Measurements from ENCODE around the gene WDR5.
A peak's percentile ranks its signal among the peaks of the same experiment; 100 is the strongest.

Gene WDR5

DNA sequence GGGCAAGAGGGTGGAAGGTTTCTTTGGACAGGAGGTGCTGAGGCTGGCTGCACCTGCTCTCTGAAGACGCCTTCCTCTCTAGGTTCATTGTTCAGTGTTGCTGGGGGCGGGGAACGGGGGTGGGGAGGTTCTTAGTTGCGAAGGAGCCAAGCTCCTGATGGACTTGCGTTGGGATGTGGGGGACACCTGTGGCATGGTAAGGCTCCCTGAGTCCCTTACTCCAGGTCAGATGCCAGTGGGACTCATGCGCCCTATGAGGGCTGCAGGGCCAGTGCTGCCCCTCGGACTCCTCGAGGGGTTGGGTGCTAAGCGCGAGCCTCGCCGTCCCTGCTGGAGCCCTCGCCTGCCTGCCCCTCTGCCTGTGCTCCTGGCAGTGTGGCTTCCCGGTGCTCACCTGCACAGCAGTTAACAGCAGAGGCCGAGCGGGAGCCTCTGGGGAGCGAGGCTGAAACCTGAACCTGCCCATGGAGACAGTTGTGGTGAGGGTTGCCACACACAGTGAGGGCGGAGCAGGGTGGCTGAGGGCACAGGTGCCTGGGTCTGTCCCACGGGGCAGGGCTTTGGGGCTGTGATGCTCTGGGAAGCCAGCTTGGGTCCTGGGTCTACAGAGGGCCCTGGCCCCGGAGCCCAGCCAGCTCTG lies 23.0 kb downstream of the WDR5 start:
- DNase-seq (ENCODE audit: low read depth in 2 of 2): no peak

DNA sequence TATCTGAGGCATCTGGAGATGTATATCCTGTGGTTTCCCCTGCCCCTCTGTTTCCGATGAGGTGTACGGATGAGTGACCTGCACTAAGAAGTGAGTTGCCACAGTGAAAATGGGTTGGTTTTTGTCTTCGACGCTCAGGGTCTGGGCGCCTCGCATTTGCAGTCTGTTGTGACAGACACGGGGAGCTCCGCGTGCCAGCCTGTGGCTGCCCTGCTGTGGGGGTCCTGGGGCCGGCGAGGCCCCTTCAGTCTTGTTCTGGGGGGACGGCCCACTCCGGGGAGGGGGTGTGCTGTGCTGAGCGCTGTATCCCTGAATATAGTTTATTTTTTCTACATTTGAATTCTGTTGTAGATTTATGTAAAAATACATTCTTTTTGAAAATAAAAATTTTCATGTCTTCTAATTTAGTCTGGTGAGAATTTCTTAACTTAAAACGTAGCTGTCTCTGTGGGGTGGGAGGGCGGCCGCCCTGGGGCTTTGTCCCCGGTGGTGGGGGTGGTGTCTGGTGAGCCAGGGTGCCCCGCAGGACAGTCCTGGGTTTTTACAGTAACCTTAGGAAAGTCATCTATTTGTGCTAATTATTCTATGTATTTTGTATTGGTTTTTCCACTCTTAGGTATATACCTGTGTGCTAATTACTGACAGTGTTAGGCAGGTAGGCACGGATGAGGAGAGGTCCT lies 23.8 kb downstream of the WDR5 start:
- DNase-seq (ENCODE audit: low read depth in 2 of 2): no peak

DNA sequence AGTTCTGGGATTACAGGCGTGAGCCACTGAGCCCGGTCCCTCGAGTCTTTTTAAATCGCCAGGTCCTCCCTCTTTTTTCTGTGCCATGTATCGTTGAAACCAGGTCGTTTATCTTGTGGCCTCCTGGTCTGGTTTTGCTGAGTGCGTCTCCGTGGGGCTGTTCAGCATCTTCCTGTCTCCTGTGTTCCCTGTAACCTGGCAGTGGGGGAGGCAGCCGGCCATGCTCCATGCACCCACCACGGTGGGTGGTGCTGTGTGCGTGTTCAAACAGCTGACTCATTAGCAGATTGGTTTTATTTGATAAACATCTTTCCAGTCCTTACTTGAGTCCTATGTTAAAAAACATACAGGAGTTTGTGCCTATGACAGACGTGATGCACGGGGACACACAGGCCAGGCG lies 25.8 kb downstream of the WDR5 start:
- no peak for DNase-seq (ENCODE audit: low read depth in 2 of 2)

DNA sequence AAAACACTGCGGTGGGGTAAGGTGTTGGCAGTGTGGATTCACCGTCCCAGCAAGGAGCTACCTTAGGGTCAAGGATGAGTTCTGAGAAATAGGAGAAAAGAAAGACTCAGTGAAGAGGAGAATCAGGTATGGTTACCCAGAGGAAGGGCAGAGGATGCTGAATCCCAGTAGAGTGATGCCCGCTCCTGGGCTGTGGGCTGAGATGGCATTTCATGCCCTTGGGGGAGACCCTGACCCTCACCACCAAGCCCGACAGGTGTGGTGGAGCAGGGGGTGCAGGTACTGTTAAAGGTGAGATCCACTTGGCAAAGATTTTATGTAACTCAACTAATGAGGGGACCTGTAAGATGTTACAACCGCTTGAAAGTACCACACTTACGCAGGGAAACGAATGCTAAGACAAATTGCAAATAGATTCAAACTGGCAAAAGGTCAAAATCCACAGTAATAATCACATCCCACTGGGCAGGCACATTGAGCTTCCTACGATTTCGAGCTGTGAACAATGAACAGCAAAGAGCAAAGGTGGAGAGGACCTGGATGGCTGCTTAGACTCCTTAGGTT lies 26.4 kb downstream of the WDR5 start:
- DNase-seq (ENCODE audit: low read depth in 2 of 2): no peak

DNA sequence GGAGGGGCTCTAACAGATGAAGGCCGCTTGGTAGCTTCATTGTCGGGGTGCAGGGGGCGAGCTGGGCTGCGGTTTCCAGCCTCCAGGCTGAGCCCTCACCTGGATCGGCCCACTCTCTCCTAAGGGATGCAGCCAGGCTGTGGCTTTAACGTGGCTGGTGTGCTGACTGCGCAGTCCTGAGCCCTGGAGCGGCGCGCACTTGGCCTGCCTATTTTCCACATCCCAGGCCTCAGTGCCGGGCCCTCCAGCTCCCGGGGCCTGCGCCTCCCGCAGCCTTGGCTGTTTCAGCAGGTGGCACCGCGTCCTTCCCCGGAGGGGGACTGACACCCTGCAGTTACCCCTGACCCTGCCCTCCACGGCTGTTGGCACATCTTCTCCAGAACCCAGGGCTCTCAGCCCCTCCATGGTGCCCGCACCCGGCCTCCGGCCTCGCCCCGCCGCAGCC lies 27.1 kb downstream of the WDR5 start:
- no peak for DNase-seq (ENCODE audit: low read depth in 2 of 2)

DNA sequence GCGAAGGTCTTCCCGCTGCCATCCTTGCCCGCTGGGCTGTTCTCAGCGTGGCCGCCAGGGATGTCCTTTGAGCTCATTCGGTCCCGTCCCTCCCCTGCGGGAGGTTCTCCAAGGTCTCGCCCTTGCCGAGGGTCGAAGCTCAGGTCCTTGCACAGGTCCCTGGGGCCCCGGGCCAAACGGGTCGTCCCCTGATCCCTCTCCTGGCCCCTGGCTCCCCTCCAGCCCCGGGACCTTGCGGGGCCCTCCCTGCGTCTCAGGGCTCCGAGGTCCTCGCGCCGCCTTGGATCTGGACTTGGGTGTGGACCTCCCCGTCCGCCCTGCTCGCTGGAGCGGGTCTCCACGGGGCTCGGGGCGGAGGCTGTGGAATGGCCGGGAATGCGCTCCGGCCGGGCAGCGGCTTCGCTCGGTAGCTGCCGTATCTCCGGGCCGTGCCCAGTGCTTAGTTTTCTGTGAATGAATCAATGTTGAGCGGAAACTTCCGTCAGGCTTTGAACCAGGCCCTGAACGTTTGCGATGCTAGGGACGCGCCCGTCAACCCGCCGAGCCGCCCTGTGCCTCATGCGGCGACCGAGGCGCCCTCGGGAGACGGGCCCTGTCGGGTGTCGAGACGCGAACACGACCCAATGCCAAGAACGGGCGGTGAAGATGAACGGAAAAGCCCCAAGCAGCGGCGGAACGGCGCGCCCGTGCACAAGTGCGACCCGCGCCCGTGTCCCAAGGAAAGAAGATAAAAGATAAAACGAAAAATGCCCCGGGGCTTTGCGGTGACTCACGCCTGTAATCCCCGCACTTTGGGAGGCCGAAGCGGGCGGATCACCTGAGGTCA lies 27.7 kb downstream of the WDR5 start:
- DNase-seq (ENCODE audit: low read depth in 2 of 2): peak; percentile 53 to 54

DNA sequence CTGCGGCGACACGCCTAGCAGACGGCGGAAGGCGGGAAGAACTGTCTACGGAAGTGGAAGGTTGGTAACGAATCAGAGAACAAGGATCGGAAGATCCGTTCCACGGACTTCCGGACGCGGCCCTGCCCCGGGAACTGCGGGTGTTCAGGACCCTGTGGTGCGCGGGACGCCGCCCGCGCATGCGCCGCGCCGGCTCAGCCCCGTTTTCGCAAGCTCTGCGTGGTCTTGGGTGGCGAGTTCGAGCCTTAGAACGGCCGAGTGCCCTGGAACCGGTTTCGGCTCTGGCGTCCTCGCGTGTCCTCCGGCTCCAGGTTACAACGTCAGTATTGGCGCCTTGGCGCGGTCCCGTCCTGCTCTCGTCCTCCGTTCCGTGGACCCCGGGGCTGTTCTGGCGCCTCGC lies 29.0 kb downstream of the WDR5 start:
- no peak for DNase-seq (ENCODE audit: low read depth in 2 of 2)

DNA sequence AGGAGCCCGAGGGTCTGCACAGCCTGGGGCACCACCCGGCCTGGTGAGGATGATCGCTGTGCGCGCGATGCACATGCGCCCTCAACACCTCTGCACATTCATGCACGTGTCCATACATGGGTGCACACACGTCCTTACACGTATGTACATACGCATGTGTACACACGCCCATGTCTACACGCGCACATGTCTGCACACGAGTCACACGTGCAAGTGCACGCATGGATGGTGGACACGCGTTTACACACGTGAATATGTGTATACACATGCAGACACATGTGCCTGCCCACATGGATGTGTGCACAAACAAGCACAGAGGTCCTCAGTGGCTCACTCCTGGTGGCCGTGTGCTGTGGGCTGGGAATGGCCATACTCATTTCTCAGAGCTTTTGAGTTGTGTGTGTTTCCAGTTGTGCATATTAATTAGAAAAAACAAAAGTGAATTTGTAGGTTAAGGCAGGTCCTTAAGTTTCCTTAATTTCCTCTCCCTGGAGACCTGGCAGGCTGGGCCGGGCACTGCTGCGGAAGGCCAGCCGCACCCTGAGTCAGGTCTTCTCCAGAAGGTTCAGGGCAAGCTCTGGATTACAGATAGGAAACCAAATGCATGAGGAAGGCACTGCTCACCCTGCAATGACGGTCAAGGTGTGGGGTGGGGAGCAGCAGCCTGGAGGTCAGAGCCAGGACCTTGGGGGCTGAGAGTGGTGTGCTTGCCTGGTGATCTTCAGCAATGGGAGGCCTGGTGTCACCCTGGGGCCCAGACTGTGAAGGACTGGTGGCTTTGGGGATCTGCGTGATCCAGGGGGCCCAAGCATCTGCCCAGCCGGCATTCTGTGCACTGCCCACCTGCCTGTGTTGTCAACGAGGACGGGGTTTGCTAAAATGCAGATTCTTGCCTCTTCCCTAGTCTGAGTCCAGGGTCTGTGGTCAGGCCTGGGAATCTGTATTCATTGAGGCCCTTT lies 29.8 kb downstream of the WDR5 start:
- peak; percentile 26 to 34 for DNase-seq (ENCODE audit: low read depth in 2 of 2)

DNA sequence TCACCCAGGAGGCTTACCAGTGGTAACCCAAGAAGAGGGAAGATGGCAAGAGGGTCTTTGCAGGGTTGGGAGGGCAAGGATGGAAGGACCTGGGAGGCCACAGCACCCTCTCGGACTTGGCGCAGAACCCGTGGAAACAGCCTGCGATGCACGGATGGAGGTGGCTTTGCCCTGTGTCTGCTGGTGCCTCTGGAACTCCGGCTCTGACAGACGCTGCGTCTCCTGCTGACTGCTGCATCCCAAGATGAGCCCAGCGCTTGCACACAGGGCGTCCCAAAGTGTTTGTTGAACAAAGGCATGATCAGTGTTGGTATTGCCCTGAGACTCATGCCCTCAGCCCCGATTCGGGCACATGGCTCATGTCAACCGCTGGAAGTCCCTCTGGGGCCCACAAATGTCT lies 30.5 kb downstream of the WDR5 start:
- DNase-seq (ENCODE audit: low read depth in 2 of 2): no peak

DNA sequence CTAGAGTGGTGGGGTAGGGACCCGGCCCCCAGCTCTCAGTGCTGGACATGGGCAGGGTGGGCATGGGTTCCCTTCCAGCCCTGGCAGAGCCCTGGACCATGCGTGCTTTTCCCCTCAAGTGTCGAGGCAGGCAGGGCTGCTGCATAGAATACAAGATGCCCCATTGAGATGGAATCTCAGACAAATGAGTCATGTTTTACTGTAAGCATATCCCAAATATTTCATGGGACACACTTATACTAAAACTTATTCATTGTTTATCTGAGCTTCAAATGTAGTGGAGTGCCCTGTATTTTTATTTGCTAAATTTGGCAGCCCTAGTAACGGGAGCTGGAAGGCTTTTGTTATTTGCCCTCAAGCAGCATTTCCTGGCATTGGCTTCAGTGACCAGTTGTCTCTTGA lies 31.6 kb downstream of the WDR5 start:
- DNase-seq (ENCODE audit: low read depth in 2 of 2): no peak

DNA sequence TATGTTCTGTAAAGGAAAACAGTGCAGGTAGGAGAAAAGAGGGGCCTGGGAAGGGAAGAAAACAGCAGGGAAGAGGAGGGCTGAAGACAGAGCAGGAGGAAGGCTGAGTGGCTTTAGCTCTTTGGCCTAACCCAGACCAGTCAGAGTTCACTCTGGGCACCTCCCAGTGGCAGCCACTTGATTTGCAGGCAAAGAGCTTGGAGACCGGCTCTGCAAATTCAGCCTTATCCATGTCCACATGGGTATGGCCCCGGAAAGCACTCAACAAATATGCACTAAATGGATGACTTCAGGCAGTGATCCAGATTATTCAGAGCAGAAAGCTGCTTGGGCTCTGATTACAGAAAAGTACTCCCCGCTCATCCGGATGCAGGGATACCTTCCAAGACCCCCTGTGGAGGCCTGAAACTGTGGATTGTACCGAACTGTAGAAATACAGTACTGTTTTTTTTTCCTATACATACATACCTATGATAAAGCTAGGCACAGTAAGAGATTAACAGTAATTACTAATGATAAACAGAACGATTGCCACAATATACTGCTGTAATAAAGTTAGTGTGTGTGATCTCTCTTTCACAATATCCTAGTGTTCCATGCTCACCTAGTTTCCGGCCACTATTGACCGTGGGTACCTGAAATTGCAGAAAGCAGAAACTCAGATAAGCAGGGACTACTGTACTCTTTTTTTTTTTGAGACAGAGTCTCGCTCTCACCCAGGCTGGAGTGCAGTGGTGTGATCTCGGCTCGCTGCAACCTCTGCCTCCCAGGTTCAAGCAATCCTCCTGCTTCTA lies 33.1 kb downstream of the WDR5 start:
- no peak for DNase-seq (ENCODE audit: low read depth in 2 of 2)

DNA sequence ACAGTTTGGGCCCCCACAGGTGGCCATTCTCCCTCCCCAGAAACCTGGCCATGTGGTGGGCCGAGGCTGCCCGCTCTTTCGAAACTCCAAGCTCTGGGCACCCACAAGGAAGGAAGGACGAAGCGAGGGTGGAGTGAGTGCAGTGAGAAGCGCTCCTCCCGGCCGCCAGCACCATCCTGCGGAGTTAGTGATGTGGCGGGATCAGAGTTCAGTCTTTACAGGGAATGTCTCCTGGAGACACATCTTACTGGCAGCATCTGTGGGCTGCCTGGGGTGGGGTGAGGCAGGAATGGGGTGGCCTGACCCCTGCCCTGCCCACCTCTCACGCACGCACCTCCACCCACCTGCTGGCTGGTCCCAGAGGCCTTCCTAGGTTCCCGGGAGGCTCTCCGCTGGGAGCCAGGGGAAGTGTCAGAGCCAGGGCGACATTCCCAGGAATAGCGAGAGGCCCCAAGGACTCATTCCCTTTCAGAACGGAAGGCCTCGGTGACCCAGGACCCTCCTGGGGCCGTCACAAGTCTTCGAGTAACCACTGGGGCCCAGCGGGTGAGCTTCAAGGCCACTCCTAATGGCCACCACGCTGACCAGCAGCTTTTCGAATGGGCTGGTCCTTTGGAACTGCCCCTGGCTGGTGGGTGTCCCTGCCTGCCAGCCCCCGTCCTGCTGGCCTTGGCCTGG lies 34.0 kb downstream of the WDR5 start:
- no peak for DNase-seq (ENCODE audit: low read depth in 2 of 2)

DNA sequence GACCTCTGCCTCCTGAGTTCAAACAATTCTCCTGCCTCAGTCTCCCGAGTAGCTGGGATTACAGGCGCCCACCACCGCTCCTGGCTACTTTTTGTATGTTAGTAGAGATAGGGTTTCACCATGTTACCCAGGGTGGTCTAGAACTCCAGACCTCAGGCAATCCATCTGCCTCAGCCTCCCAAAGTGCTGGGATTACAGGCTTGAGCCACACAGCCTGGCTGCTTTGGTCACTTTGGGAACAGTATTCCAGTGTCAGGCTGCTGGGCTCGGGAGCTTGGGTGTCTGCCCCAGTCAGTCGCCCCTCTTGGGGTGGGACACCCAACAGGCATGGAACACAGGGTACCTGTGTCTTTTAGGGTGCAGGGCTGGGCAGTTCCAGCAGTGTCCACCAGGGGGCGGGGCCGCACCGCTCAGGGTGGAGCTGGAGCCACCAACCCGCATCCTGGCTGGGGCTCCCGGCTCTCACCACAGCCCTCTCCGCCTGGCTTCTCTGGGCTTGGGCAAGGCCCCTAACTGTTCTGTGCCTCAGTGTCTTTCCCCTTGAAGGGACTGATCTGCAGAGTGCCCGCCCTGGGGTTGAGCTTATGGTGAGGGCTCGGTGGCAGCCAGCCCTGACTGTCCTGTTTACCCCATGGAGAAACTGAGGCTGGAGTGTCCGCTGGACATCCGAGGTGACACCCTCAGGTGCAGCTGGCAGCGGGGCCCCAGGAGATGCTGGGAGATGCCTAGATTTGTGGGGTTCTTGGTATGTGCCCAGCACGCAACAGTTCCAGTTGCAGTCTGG lies 34.8 kb downstream of the WDR5 start:
- no peak for DNase-seq (ENCODE audit: low read depth in 2 of 2)

DNA sequence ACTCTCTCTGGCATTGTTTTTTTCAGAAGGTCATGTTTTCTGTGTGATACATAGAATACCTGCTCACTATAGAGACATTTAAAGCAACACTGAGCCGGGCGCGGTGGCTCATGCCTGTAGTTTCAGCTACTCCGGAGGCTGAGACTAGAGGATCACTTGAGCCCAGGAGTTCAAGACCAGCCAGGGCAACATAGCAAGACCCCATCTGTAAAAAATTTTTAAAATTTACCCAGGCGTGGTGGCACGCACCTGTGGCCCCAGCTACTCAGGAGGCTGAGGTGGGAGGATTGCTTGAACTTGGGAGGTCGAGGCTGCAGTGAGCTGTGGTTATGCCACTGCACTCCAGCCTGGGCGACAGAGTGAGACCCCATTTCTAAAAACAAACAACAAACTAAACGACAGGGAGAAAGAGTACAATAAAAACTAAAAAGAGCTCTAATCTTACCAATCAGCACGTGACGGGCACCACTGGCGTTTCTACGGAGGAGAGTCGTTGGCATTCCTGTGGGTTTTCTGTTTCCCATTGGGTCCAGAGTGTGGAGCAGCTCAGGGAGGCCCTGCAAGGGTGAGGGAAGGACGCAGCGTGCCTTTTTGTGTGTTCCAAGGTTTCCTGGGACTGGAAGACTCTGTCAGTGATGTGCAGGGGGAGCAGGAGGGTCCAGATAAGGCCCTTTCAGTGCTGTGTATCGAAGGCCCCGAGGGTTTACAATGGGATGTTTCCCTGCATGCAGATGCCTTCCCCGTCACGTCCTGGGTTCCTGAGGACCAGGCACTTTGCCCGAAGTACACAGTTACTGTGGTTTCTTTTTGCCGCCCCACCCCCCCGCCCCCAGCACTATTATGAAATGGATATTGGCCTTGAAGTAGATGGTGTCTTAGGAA lies 35.7 kb downstream of the WDR5 start:
- DNase-seq (ENCODE audit: low read depth in 2 of 2): no peak

DNA sequence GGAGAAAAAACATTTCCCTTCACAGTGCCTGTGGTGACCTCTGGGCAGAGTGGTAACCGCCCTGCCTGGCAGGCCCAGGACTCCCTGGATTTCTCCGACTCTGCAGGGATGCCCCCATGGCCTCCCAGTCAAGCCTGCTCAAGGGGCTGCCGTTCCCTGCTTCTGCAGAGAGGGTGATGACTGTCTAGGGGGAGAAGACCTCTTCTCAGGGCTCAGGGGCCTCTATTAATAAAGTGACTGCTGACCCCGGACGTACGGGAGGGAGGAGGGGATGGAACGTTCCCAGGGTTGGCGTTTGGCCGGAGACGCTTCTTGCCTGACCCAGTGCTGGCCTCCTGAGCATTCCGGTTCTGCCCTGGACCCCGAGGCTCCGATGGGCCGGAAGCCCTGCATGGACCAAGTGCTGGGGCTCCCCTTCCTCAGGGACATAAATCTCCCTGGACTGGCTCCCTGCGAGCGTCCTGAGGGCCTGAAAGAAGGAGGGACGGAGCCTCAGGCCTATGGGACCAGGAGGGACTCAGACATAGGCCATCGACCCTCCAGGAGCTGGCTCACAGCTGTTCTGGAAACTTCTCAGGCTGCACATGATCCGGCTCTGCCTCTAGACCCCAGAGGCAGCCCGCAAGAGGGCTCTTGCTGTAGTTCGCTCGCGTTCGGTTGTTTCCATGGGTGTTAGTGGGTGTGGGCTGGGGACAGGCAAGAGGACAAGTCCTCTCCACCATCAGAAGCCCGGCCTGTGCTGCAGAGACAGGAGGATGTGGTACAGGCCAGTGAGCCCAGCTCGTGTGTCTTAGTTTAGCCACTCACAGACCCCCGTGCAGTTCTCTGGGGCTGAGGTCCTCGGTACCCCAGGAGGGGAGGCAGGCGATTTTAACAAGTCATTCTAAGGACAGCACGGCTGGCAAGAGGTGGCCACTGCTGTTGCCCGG lies 36.6 kb downstream of the WDR5 start:
- no peak for DNase-seq (ENCODE audit: low read depth in 2 of 2)

DNA sequence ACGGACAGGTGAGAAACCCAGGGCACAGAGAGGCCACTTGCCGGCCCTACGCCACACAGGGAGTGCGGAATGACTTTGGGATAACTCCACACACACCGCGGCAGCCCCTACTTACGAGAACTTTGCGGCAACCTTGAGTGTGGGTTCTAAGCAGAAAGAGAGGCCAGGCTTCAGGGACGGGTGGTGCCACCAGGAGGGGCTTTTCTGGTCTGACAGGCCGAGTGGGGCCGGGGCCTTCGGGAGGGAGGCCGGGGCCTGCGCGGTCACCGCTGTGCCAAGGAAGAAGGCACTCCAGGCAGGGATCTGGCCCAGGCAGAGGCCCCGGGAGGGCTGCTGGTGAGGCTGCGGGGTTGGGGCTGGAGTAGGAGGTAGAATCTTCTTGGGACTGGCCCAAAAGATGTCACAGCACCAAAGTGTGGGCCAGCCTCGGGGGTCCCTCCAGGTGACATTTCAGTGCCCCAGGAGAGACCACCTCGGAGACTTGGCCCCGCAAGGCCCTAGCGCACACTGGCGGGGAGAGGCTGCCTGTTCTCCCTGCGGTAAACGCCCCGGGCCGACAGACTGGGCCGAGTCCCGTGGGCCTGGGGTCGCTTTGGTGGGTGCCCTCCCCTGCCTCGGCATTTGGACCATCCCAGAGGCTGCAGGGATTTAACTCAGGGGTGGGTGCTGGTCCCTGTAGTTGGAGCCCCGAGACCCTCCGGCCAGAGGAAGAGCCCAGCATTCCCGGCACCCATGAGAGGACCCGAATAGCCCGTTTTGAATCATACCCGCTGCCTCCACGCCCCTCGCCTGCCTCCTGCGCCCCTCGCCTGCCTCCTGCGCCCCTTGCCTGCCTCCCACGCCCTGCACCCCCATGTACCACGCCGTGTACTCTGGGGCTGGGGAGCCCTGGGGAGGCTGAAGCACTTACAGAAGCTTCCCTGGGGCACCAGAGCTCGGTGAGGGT lies 37.5 kb downstream of the WDR5 start:
- DNase-seq (ENCODE audit: low read depth in 2 of 2): no peak

All from stimulated activated CD4-positive, alpha-beta T cell treated with anti-CD3 and anti-CD28 coated beads, Interleukin-4, amount 100 ng/mL, for 48 hours (primary cell).